ENCODE results near the gene ADAMTSL3.

DNA sequence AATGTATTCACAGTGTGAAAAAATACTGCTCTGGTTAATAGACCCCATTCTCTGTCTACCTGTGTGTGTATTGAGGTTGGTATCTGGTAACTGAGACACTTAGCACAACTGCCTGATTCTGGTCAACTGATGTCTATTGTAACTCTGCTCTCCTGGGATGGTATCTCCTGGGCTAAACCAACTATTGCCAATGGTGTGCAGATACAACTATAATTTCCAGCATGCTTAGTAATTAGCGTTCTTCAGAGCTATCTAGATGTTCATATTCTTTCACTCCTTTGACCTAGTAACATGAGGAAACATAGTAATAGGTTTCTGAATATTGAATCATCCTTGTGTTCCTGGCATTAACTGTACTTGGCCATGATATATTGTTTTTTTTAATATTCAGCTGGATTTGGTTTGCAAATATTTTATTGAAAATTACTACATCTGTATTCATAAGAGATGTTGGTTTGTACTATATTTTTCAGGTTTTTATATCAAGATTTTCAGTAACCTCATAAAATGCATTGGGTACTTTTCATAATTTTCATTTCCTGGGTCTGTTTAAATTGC, 16.8 kb downstream of the ADAMTSL3 start:
- TF ChIP-seq, protein P1, sequence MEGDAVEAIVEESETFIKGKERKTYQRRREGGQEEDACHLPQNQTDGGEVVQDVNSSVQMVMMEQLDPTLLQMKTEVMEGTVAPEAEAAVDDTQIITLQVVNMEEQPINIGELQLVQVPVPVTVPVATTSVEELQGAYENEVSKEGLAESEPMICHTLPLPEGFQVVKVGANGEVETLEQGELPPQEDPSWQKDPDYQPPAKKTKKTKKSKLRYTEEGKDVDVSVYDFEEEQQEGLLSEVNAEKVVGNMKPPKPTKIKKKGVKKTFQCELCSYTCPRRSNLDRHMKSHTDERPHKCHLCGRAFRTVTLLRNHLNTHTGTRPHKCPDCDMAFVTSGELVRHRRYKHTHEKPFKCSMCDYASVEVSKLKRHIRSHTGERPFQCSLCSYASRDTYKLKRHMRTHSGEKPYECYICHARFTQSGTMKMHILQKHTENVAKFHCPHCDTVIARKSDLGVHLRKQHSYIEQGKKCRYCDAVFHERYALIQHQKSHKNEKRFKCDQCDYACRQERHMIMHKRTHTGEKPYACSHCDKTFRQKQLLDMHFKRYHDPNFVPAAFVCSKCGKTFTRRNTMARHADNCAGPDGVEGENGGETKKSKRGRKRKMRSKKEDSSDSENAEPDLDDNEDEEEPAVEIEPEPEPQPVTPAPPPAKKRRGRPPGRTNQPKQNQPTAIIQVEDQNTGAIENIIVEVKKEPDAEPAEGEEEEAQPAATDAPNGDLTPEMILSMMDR (IDR thresholded peaks at IDR 0.05; ENCODE audit: poor library complexity, severe bottlenecking), result no peak
- TF ChIP-seq, protein P2, sequence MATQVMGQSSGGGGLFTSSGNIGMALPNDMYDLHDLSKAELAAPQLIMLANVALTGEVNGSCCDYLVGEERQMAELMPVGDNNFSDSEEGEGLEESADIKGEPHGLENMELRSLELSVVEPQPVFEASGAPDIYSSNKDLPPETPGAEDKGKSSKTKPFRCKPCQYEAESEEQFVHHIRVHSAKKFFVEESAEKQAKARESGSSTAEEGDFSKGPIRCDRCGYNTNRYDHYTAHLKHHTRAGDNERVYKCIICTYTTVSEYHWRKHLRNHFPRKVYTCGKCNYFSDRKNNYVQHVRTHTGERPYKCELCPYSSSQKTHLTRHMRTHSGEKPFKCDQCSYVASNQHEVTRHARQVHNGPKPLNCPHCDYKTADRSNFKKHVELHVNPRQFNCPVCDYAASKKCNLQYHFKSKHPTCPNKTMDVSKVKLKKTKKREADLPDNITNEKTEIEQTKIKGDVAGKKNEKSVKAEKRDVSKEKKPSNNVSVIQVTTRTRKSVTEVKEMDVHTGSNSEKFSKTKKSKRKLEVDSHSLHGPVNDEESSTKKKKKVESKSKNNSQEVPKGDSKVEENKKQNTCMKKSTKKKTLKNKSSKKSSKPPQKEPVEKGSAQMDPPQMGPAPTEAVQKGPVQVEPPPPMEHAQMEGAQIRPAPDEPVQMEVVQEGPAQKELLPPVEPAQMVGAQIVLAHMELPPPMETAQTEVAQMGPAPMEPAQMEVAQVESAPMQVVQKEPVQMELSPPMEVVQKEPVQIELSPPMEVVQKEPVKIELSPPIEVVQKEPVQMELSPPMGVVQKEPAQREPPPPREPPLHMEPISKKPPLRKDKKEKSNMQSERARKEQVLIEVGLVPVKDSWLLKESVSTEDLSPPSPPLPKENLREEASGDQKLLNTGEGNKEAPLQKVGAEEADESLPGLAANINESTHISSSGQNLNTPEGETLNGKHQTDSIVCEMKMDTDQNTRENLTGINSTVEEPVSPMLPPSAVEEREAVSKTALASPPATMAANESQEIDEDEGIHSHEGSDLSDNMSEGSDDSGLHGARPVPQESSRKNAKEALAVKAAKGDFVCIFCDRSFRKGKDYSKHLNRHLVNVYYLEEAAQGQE (IDR thresholded peaks at IDR 0.05; ENCODE audit: borderline replicate concordance), result no peak
- TF ChIP-seq POLR2AphosphoS5 (IDR thresholded peaks at IDR 0.05) (no peak), EP300 (conservative IDR thresholded peaks at IDR 0.05; ENCODE audit: poor library complexity, severe bottlenecking) (no peak), EZH2 (IDR thresholded peaks at IDR 0.05; ENCODE audit: borderline replicate concordance, insufficient read depth, low read length, poor library complexity, severe bottlenecking) (no peak), RAD21 (conservative IDR thresholded peaks at IDR 0.05) (no peak), SMC3 (conservative IDR thresholded peaks at IDR 0.05; ENCODE audit: poor library complexity) (no peak)

Measured in neural cell (in vitro differentiated cells).